ENCODE data around the gene KNDC1.

GRCh38 chr10:133200621-133201031 lies 40.6 kb downstream of the KNDC1 start:
- no peak for TF ChIP-seq ZXDB (tag by site-specific recombination; IDR thresholded peaks at IDR 0.05)
- TF ChIP-seq ZNF501 (tag by site-specific recombination; IDR thresholded peaks at IDR 0.05) = no peak
- no peak for TF ChIP-seq PRDM4 (tag by site-specific recombination; IDR thresholded peaks at IDR 0.05)
- TF ChIP-seq ZNF274 (IDR thresholded peaks at IDR 0.05; ENCODE audit: low read length) = no peak
- no peak for TF ChIP-seq ZNF274 (tag by site-specific recombination; IDR thresholded peaks at IDR 0.05; ENCODE audit: borderline replicate concordance)
